GM19238 (cell line): ENCODE measurements around the gene PDHA1.

ENCODE experiments used
- DNase-seq: peaks from one replicate; pipeline ENCODE4 v3.0.0; 2011; ENCODE audit warnings: low spot score; ENCODE audit not compliant: insufficient read length

PDHA1 gene

GRCh38 chrX:19375546-19375945, 31.8 kb downstream of the PDHA1 start:
- DNase-seq: no peak

- no peak for DNase-seq
These were observed 34.1 kb downstream of the PDHA1 start for GRCh38 chrX:19377799-19378198.

- DNase-seq: no peak
These were observed 37.6 kb downstream of the PDHA1 start for GRCh38 chrX:19381326-19381725.

GRCh38 chrX:19382555-19383145, 38.9 kb downstream of the PDHA1 start:
- DNase-seq: peak; percentile 25

GRCh38 chrX:19386679-19387078, 43.0 kb downstream of the PDHA1 start:
- no peak for DNase-seq

- no peak for DNase-seq
These were observed 44.4 kb downstream of the PDHA1 start for GRCh38 chrX:19388064-19388679.

GRCh38 chrX:19388741-19389140, 45.0 kb downstream of the PDHA1 start:
- DNase-seq: no peak

- no peak for DNase-seq
These were observed 45.6 kb downstream of the PDHA1 start for GRCh38 chrX:19389227-19389845.

- DNase-seq: no peak
These were observed 48.4 kb downstream of the PDHA1 start for GRCh38 chrX:19392078-19392477.

- no peak for DNase-seq
These were observed 49.0 kb downstream of the PDHA1 start for GRCh38 chrX:19392703-19393102.

GRCh38 chrX:19403696-19404095, 60.0 kb downstream of the PDHA1 start:
- no peak for DNase-seq

GRCh38 chrX:19410259-19410658, 66.5 kb downstream of the PDHA1 start:
- DNase-seq: no peak
